Measurements from ENCODE around the gene SPEF1. TPM values are rescaled to one million over a fixed set of nuclear protein-coding genes. Genes with fewer than 3 reads are reported as not detected.
A peak's percentile ranks its signal among the peaks of the same experiment; 100 is the strongest.

SPEF1 gene
- total and polyA plus RNA-seq, 2 of the 13 experiments (the other 11 are each of a cell fraction or from before 2014, with no cell fraction given), result 0.11 to 0.27 TPM

DNA sequence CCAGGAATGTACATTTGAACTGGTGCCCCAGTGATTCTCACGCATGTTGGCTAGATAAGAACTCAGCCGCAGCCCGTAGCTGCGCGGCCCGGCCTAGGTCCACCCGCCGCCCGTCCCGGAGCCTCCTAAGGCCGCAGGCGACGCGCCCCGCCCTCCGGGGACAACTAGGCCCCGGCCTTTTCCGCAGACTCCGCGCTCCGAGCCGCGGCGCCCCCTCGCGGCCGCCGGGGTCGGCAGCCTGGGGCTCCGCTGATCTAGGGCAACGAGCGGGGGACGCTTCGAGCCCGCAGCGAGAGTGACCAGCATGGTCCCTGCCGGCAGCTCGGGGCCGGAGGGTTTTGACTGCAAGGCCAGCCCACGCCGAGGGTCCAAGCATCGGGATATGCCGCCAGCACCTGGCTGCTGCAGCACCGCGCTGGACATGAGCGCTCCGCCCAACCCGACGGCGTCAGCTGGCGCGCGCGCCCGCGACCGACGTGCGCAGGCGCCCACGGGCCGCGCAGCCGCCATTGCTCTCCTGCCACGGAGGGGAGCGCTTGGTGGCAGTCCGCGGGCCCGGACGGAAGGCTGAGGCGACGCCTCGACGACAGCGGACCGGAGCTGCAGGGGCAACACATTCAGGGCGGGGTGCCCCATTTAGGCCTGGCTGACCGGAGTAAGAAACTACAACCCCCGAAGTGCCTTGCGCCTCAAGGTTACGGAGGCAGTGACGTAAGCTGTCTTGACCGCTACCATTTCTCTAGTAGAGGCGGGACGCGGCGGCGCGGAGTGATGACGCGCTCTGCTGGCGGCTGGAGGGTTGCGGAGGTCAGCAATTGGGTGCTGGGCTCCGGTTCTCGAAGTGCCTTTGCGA is 39.0 kb upstream of the SPEF1 start, which contains the start of gene AP5S1 (continued):
- TF ChIP-seq, protein P1, sequence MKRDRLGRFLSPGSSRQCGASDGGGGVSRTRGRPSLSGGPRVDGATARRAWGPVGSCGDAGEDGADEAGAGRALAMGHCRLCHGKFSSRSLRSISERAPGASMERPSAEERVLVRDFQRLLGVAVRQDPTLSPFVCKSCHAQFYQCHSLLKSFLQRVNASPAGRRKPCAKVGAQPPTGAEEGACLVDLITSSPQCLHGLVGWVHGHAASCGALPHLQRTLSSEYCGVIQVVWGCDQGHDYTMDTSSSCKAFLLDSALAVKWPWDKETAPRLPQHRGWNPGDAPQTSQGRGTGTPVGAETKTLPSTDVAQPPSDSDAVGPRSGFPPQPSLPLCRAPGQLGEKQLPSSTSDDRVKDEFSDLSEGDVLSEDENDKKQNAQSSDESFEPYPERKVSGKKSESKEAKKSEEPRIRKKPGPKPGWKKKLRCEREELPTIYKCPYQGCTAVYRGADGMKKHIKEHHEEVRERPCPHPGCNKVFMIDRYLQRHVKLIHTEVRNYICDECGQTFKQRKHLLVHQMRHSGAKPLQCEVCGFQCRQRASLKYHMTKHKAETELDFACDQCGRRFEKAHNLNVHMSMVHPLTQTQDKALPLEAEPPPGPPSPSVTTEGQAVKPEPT (CRISPR knock-in tag; IDR thresholded peaks at IDR 0.05; ENCODE audit: low read depth), result peak; percentile 85
- TF ChIP-seq JUND (CRISPR knock-in tag; IDR thresholded peaks at IDR 0.05) (peak; percentile 78; the same call in 1 of the 2 replicates), ZNF263 (CRISPR knock-in tag; IDR thresholded peaks at IDR 0.05) (peak; percentile 44), ZFP1 (CRISPR knock-in tag; IDR thresholded peaks at IDR 0.05) (peak; percentile 42; the same call in 1 of the 2 replicates), RORA (CRISPR knock-in tag; IDR thresholded peaks at IDR 0.05) (no peak; the same call in 1 of the 2 replicates), TAF1 (CRISPR knock-in tag; IDR thresholded peaks at IDR 0.05) (peak; percentile 94), POLR2G (IDR thresholded peaks at IDR 0.05; ENCODE audit: low read depth, low read length) (peak; percentile 99), ASH2L (IDR thresholded peaks at IDR 0.05; ENCODE audit: insufficient read length, low read depth, low read length) (peak; percentile 100), ZSCAN20 (CRISPR knock-in tag; IDR thresholded peaks at IDR 0.05; ENCODE audit: borderline replicate concordance) (peak; percentile 96), ZBTB3 (CRISPR knock-in tag; IDR thresholded peaks at IDR 0.05; ENCODE audit: borderline replicate concordance, low read depth) (peak; percentile 96), MYC (CRISPR knock-in tag; IDR thresholded peaks at IDR 0.05; ENCODE audit: borderline replicate concordance) (peak; percentile 95), SYNCRIP (IDR thresholded peaks at IDR 0.05; ENCODE audit: insufficient read depth, low read depth, low read length) (no peak), HOXA7 (CRISPR knock-in tag; IDR thresholded peaks at IDR 0.05) (0 out of 2 replicates have a peak, but pooled peaks have one; percentile 48), CBFB (CRISPR knock-in tag; IDR thresholded peaks at IDR 0.05) (peak; percentile 81), GFI1 (CRISPR knock-in tag; IDR thresholded peaks at IDR 0.05; ENCODE audit: borderline replicate concordance) (peak; percentile 80; the same call in 1 of the 2 replicates), ATF7 (IDR thresholded peaks at IDR 0.05) (peak; percentile 92), ATF7 (CRISPR knock-in tag; IDR thresholded peaks at IDR 0.05) (peak; percentile 95), SP1 (IDR thresholded peaks at IDR 0.05) (no peak), SP1 (CRISPR knock-in tag; IDR thresholded peaks at IDR 0.05) (peak; percentile 97), ZNF138 (CRISPR knock-in tag; IDR thresholded peaks at IDR 0.05; ENCODE audit: low read depth) (peak; percentile 82; the same call in 1 of the 2 replicates)
- TF ChIP-seq, protein P2, sequence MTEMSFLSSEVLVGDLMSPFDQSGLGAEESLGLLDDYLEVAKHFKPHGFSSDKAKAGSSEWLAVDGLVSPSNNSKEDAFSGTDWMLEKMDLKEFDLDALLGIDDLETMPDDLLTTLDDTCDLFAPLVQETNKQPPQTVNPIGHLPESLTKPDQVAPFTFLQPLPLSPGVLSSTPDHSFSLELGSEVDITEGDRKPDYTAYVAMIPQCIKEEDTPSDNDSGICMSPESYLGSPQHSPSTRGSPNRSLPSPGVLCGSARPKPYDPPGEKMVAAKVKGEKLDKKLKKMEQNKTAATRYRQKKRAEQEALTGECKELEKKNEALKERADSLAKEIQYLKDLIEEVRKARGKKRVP (CRISPR knock-in tag; IDR thresholded peaks at IDR 0.05), result peak in 1 of 2 experiments; percentile 85; a peak in 2 of 4 replicates
- TF ChIP-seq, protein P3, sequence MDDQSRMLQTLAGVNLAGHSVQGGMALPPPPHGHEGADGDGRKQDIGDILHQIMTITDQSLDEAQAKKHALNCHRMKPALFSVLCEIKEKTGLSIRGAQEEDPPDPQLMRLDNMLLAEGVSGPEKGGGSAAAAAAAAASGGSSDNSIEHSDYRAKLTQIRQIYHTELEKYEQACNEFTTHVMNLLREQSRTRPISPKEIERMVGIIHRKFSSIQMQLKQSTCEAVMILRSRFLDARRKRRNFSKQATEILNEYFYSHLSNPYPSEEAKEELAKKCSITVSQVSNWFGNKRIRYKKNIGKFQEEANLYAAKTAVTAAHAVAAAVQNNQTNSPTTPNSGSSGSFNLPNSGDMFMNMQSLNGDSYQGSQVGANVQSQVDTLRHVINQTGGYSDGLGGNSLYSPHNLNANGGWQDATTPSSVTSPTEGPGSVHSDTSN (CRISPR knock-in tag; IDR thresholded peaks at IDR 0.05; ENCODE audit: borderline replicate concordance), result peak; percentile 54; the same call in 1 of the 2 replicates
- TF ChIP-seq, protein P4, sequence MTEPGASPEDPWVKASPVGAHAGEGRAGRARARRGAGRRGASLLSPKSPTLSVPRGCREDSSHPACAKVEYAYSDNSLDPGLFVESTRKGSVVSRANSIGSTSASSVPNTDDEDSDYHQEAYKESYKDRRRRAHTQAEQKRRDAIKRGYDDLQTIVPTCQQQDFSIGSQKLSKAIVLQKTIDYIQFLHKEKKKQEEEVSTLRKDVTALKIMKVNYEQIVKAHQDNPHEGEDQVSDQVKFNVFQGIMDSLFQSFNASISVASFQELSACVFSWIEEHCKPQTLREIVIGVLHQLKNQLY (CRISPR knock-in tag; IDR thresholded peaks at IDR 0.05), result peak; percentile 42
